Activated naive CD8-positive, alpha-beta T cell treated with anti-CD3 and anti-CD28 coated beads for 36 hours (primary cell): Measurements from ENCODE around the gene AHI1. TPM values are rescaled to one million over a fixed set of nuclear protein-coding genes. Genes with fewer than 3 reads are reported as not detected.
A peak's percentile ranks its signal among the peaks of the same experiment; 100 is the strongest.

ENCODE experiments used
- DNase-seq: peaks from one replicate; pipeline ENCODE4 v3.0.0; 2021
- H3K27ac Mint-ChIP-seq: one replicate; pipeline ENCODE4 v1.8.0; 2022; ENCODE audit warnings: mild to moderate bottlenecking, moderate library complexity, mixed read lengths
- H3K27me3 Mint-ChIP-seq: one replicate; pipeline ENCODE4 v1.8.0; 2022; ENCODE audit warnings: mild to moderate bottlenecking, mixed read lengths
- H3K36me3 Mint-ChIP-seq: one replicate; pipeline ENCODE4 v1.8.0; 2021; ENCODE audit warnings: mild to moderate bottlenecking, mixed read lengths
- H3K4me1 Mint-ChIP-seq: one replicate; pipeline ENCODE4 v1.8.0; 2021; ENCODE audit warnings: mixed read lengths
- H3K4me3 Mint-ChIP-seq: one replicate; pipeline ENCODE4 v1.8.0; 2022; ENCODE audit warnings: mild to moderate bottlenecking, moderate library complexity, mixed read lengths
- H3K9me3 Mint-ChIP-seq: one replicate; pipeline ENCODE4 v1.8.0; 2022; ENCODE audit warnings: mixed read lengths
- total RNA-seq, 2 experiments: library from RNA; stranded (reverse); gene quantifications; one replicate each; pipeline ENCODE4 v1.2.3, GENCODE V29; 2021

Gene AHI1
- total RNA-seq, 2 experiments from 2014 or later, result 35.6 to 37.1 TPM

GRCh38 chr6:135324531-135324930 is 173.0 kb downstream of the AHI1 start:
- H3K36me3 Mint-ChIP-seq, result peaks cover 30% of the 10 kb centered on the region
- peaks cover 25% of the 10 kb centered on the region for H3K4me1 Mint-ChIP-seq
- H3K9me3 Mint-ChIP-seq, result no peaks in the 10 kb centered on the region
- no peaks in the 10 kb centered on the region for H3K27me3 Mint-ChIP-seq
- no peak for DNase-seq
- no peak overlapping the region for H3K27ac Mint-ChIP-seq
- H3K4me3 Mint-ChIP-seq, result no peak overlapping the region

- H3K4me1 Mint-ChIP-seq, result peaks cover 26% of the 10 kb centered on the region
- no peaks in the 10 kb centered on the region for H3K27me3 Mint-ChIP-seq
- DNase-seq, result no peak
- no peak overlapping the region for H3K27ac Mint-ChIP-seq
- no peaks in the 10 kb centered on the region for H3K9me3 Mint-ChIP-seq
- no peak overlapping the region for H3K4me3 Mint-ChIP-seq
- peaks cover 29% of the 10 kb centered on the region for H3K36me3 Mint-ChIP-seq
These were observed 173.6 kb downstream of the AHI1 start for GRCh38 chr6:135323979-135324378.

GRCh38 chr6:135323202-135323668 is 174.3 kb downstream of the AHI1 start:
- H3K27me3 Mint-ChIP-seq, result no peaks in the 10 kb centered on the region
- H3K36me3 Mint-ChIP-seq, result peaks cover 37% of the 10 kb centered on the region
- H3K27ac Mint-ChIP-seq, result peak overlapping the region; percentile 75
- DNase-seq, result no peak
- H3K9me3 Mint-ChIP-seq, result no peaks in the 10 kb centered on the region
- H3K4me1 Mint-ChIP-seq, result peaks cover 27% of the 10 kb centered on the region
- H3K4me3 Mint-ChIP-seq, result peak overlapping the region; percentile 29

GRCh38 chr6:135322427-135323201 is 174.9 kb downstream of the AHI1 start:
- H3K9me3 Mint-ChIP-seq, result no peaks in the 10 kb centered on the region
- peak overlapping the region; percentile 29 for H3K4me3 Mint-ChIP-seq
- peaks cover 32% of the 10 kb centered on the region for H3K36me3 Mint-ChIP-seq
- no peaks in the 10 kb centered on the region for H3K27me3 Mint-ChIP-seq
- peaks cover 27% of the 10 kb centered on the region for H3K4me1 Mint-ChIP-seq
- no peak for DNase-seq
- peak overlapping the region; percentile 75 for H3K27ac Mint-ChIP-seq

- no peak overlapping the region for H3K27ac Mint-ChIP-seq
- no peaks in the 10 kb centered on the region for H3K27me3 Mint-ChIP-seq
- H3K36me3 Mint-ChIP-seq, result peaks cover 44% of the 10 kb centered on the region
- H3K9me3 Mint-ChIP-seq, result no peaks in the 10 kb centered on the region
- H3K4me3 Mint-ChIP-seq, result no peak overlapping the region
- peaks cover 27% of the 10 kb centered on the region for H3K4me1 Mint-ChIP-seq
- no peak for DNase-seq
These were observed 176.6 kb downstream of the AHI1 start for GRCh38 chr6:135320721-135321621.

- Mint-ChIP-seq H3K4me1 (peaks cover 27% of the 10 kb centered on the region), H3K27me3 (no peaks in the 10 kb centered on the region), H3K27ac (no peak overlapping the region)
These were observed 177.7 kb downstream of the AHI1 start for GRCh38 chr6:135319819-135320218.

GRCh38 chr6:135318738-135319469 is 178.6 kb downstream of the AHI1 start:
- H3K4me1 Mint-ChIP-seq, result peaks cover 23% of the 10 kb centered on the region
- peak overlapping the region; percentile 7 for H3K27ac Mint-ChIP-seq
- no peak overlapping the region for H3K4me3 Mint-ChIP-seq
- peaks cover 39% of the 10 kb centered on the region for H3K36me3 Mint-ChIP-seq
- DNase-seq, result no peak
- no peaks in the 10 kb centered on the region for H3K9me3 Mint-ChIP-seq
- no peaks in the 10 kb centered on the region for H3K27me3 Mint-ChIP-seq

More at GRCh38 chr6:135319819-135320218, 177.7 kb downstream of the AHI1 start:
- H3K9me3 Mint-ChIP-seq, result no peaks in the 10 kb centered on the region
- H3K4me3 Mint-ChIP-seq, result no peak overlapping the region
- H3K36me3 Mint-ChIP-seq, result peaks cover 42% of the 10 kb centered on the region
- DNase-seq, result no peak

GRCh38 chr6:135314543-135314942 is 183.0 kb downstream of the AHI1 start:
- Mint-ChIP-seq H3K4me1 (peaks cover 8% of the 10 kb centered on the region), H3K36me3 (peaks cover 32% of the 10 kb centered on the region), H3K9me3 (no peaks in the 10 kb centered on the region), H3K4me3 (no peak overlapping the region), H3K27ac (no peak overlapping the region), H3K27me3 (no peaks in the 10 kb centered on the region)
- DNase-seq, result no peak

GRCh38 chr6:135311446-135312200 is 185.9 kb downstream of the AHI1 start:
- DNase-seq, result no peak
- Mint-ChIP-seq H3K4me3 (no peak overlapping the region), H3K27me3 (no peaks in the 10 kb centered on the region), H3K4me1 (no peaks in the 10 kb centered on the region), H3K9me3 (no peaks in the 10 kb centered on the region), H3K27ac (no peak overlapping the region), H3K36me3 (peaks cover 22% of the 10 kb centered on the region)

GRCh38 chr6:135310291-135310690 is 187.2 kb downstream of the AHI1 start:
- peaks cover 18% of the 10 kb centered on the region for H3K36me3 Mint-ChIP-seq

GRCh38 chr6:135306740-135307420 is 190.7 kb downstream of the AHI1 start:
- no peak overlapping the region for H3K4me3 Mint-ChIP-seq
- H3K36me3 Mint-ChIP-seq, result peaks cover 41% of the 10 kb centered on the region
- no peaks in the 10 kb centered on the region for H3K27me3 Mint-ChIP-seq

More at GRCh38 chr6:135310291-135310690, 187.2 kb downstream of the AHI1 start:
- Mint-ChIP-seq H3K27me3 (no peaks in the 10 kb centered on the region), H3K4me3 (no peak overlapping the region), H3K4me1 (peaks cover 3% of the 10 kb centered on the region), H3K27ac (no peak overlapping the region), H3K9me3 (no peaks in the 10 kb centered on the region)
- no peak for DNase-seq

GRCh38 chr6:135306166-135306565 is 191.4 kb downstream of the AHI1 start:
- peaks cover 10% of the 10 kb centered on the region for H3K9me3 Mint-ChIP-seq
- DNase-seq, result no peak
- no peaks in the 10 kb centered on the region for H3K27me3 Mint-ChIP-seq
- peaks cover 3% of the 10 kb centered on the region for H3K4me1 Mint-ChIP-seq
- H3K4me3 Mint-ChIP-seq, result no peak overlapping the region
- peaks cover 47% of the 10 kb centered on the region for H3K36me3 Mint-ChIP-seq
- H3K27ac Mint-ChIP-seq, result no peak overlapping the region

More at GRCh38 chr6:135306740-135307420, 190.7 kb downstream of the AHI1 start:
- Mint-ChIP-seq H3K27ac (no peak overlapping the region), H3K9me3 (peaks cover 7% of the 10 kb centered on the region), H3K4me1 (peaks cover 3% of the 10 kb centered on the region)
- no peak for DNase-seq

GRCh38 chr6:135305684-135306083 is 191.9 kb downstream of the AHI1 start:
- Mint-ChIP-seq H3K27ac (no peak overlapping the region), H3K27me3 (no peaks in the 10 kb centered on the region), H3K9me3 (peaks cover 10% of the 10 kb centered on the region), H3K4me1 (peaks cover 3% of the 10 kb centered on the region), H3K36me3 (peaks cover 46% of the 10 kb centered on the region), H3K4me3 (no peak overlapping the region)
- DNase-seq, result no peak

GRCh38 chr6:135304883-135305282 is 192.7 kb downstream of the AHI1 start:
- Mint-ChIP-seq H3K27ac (no peak overlapping the region), H3K9me3 (peaks cover 10% of the 10 kb centered on the region), H3K4me1 (peaks cover 3% of the 10 kb centered on the region), H3K4me3 (no peak overlapping the region), H3K27me3 (no peaks in the 10 kb centered on the region), H3K36me3 (peaks cover 48% of the 10 kb centered on the region)
- DNase-seq, result no peak
